B cell (primary cell): ENCODE data around the gene ANKLE1. TPM values are rescaled to one million over a fixed set of nuclear protein-coding genes. Genes with fewer than 3 reads are reported as not detected.

Experiments
- ATAC-seq: fragments of 200-7000 bp; cut with Tn5 transposase; one replicate; pipeline ENCODE4 v1.10.0; 2021; ENCODE audit warnings: low read depth, mild to moderate bottlenecking, moderate number of reproducible peaks, moderate library complexity
- CTCF ChIA-PET: fragments of 350-600 bp; sonication (Branson Sonifier 250); formaldehyde crosslinking; loops from one replicate; lab custom pipeline; 2021; ENCODE audit warnings: antibody characterized with exemption, inconsistent platforms; lab: Charles Lee
- POLR2A ChIA-PET: fragments of 350-600 bp; sonication (Branson Sonifier 250); formaldehyde crosslinking; loops from one replicate; lab custom pipeline; 2021; ENCODE audit warnings: antibody characterized with exemption; lab: Charles Lee
- DNase-seq: peaks from one replicate; pipeline ENCODE4 v3.0.0; 2013
- H2AFZ ChIP-seq: 2 replicates; pipeline ENCODE4 v1.6.1; 2012; ENCODE audit warnings: mild to moderate bottlenecking, low read depth, low read length; ENCODE audit not compliant: insufficient read depth, poor library complexity, severe bottlenecking
- H3K27ac ChIP-seq, 2 donors: 1 replicate in 1 of 2; 2 replicates in 1 of 2; pipeline ENCODE4 v1.5.1; 2012 to 2013; ENCODE audit warnings: low read length in 2 of 2, mild to moderate bottlenecking in 2 of 2, moderate library complexity in 1 of 2
- H3K27me3 ChIP-seq, 4 experiments: fragments of 200-600 bp in 1 of 4; sonication (generic) in 1 of 4; replicated peaks in 1 of 4; 1 replicate in 2 of 4; 2 replicates in 2 of 4; pipeline versions ENCODE4 v1.6.1 to v1.7.0; 2013 to 2016; ENCODE audit warnings: low read length in 3 of 4, mild to moderate bottlenecking in 2 of 4, mixed read lengths in 1 of 4, moderate library complexity in 1 of 4; ENCODE audit not compliant: insufficient read depth in 4 of 4, control insufficient read depth in 3 of 4; ENCODE audit errors: control extremely low read depth in 1 of 4
- H3K36me3 ChIP-seq, 2 experiments: replicated peaks in 1 of 2; 1 replicate in 1 of 2; 2 replicates in 1 of 2; pipeline versions ENCODE4 v1.6.1 to v1.7.1; 2013; ENCODE audit warnings: low read length in 1 of 2; ENCODE audit not compliant: insufficient read depth in 2 of 2, control insufficient read depth in 1 of 2; ENCODE audit errors: control extremely low read depth in 1 of 2, extremely low read depth in 1 of 2
- H3K4me1 ChIP-seq, 2 donors: fragments of 200-600 bp in 1 of 2; sonication (generic) in 1 of 2; 1 replicate in 1 of 2; 2 replicates in 1 of 2; pipeline versions ENCODE4 v1.5.1 to v1.6.1; 2013 to 2017; ENCODE audit warnings: low read length in 2 of 2; ENCODE audit not compliant: control insufficient read depth in 2 of 2, insufficient read depth in 2 of 2
- H3K4me2 ChIP-seq: replicated peaks from 2 replicates; pipeline ENCODE3; 2012; ENCODE audit warnings: mild to moderate bottlenecking, low read depth, low read length; ENCODE audit not compliant: poor library complexity, severe bottlenecking
- H3K4me3 ChIP-seq, 5 experiments: fragments of 200-600 bp in 1 of 5; sonication (generic) in 1 of 5; 1 replicate in 3 of 5; 2 replicates in 2 of 5; pipeline versions ENCODE4 v1.5.1 to v1.7.0; 2011 to 2016; ENCODE audit warnings: low read length in 4 of 5, mild to moderate bottlenecking in 4 of 5, low read depth in 2 of 5, control low read depth in 1 of 5, moderate library complexity in 1 of 5; ENCODE audit not compliant: insufficient read depth in 1 of 5; ENCODE audit errors: control extremely low read depth in 1 of 5, extremely low read depth in 1 of 5
- H3K79me2 ChIP-seq: fragments of 200-600 bp; sonication (generic); one replicate; pipeline ENCODE4 v1.6.0; 2016; ENCODE audit warnings: low read length; ENCODE audit not compliant: control insufficient read depth, insufficient read depth
- H3K9ac ChIP-seq: fragments of 200-600 bp; sonication (generic); 2 replicates; pipeline ENCODE4 v1.6.1; 2017; ENCODE audit warnings: mild to moderate bottlenecking, low read length, moderate library complexity
- H3K9me3 ChIP-seq, 3 donors: one replicate each; pipeline versions ENCODE4 v1.6.1 to v1.7.1; 2013; ENCODE audit warnings: low read length in 2 of 3; ENCODE audit not compliant: control insufficient read depth in 2 of 3, insufficient read depth in 1 of 3; ENCODE audit errors: control extremely low read depth in 1 of 3
- H4K20me1 ChIP-seq: 2 replicates; pipeline ENCODE4 v1.6.0; 2012; ENCODE audit warnings: mild to moderate bottlenecking, low read length; ENCODE audit not compliant: insufficient read depth, control insufficient read depth, poor library complexity, severe bottlenecking
- H3K27ac Mint-ChIP-seq: one replicate; pipeline ENCODE4 v1.8.0; 2021; ENCODE audit warnings: mixed read lengths
- H3K27me3 Mint-ChIP-seq: one replicate; pipeline ENCODE4 v1.8.0; 2021; ENCODE audit warnings: mixed read lengths
- H3K4me1 Mint-ChIP-seq: one replicate; pipeline ENCODE4 v1.8.0; 2021; ENCODE audit warnings: mixed read lengths
- H3K4me3 Mint-ChIP-seq: one replicate; pipeline ENCODE4 v1.8.0; 2021; ENCODE audit warnings: mixed read lengths
- H3K9me3 Mint-ChIP-seq: one replicate; pipeline ENCODE4 v1.8.0; 2022; ENCODE audit warnings: mixed read lengths; ENCODE audit not compliant: insufficient read depth
- EZH2 ChIP-seq: IDR thresholded peaks from 2 replicates; pipeline ENCODE4 v1.6.1; 2012; ENCODE audit warnings: borderline replicate concordance, low read depth, mild to moderate bottlenecking, moderate library complexity, low read length; ENCODE audit not compliant: insufficient read depth, poor library complexity, severe bottlenecking
- WGBS: methylation state at CpG from one replicate; pipeline ENCODE4 v1.1.5; 2013; ENCODE audit warnings: missing lambda C conversion rate; ENCODE audit not compliant: insufficient coverage; 5-methylcytosine and 5-hydroxymethylcytosine counted together
- intact Hi-C: fragments of 100-400 bp; cut with micrococcal nuclease; formaldehyde crosslinking; loops from one replicate; pipeline ENCODE4 v1.10.0; 2022
- polyA plus RNA-seq: library from polyadenylated mRNA; depleted of rRNA; stranded (reverse); fragments of >200 nt; gene quantifications from 2 replicates; pipeline ENCODE4 v1.2.3, GENCODE V29; 2012
- total RNA-seq, 2 donors: library from RNA; stranded (reverse); fragments of 120-200 nt in 1 of 2; gene quantifications; 1 replicate in 1 of 2; 2 replicates in 1 of 2; pipeline versions ENCODE4 v1.2.3 to v1.2.4, GENCODE V29; 2013 to 2022
- TF ChIP-seq, protein P1 (sequence below): fragments of 200-600 bp; IDR thresholded peaks from one replicate; pipeline ENCODE4 v1.8.0; 2022; ENCODE audit warnings: antibody characterized with exemption, mild to moderate bottlenecking

Gene ANKLE1
- total and polyA plus RNA-seq, 2 donors (not counting 1 experiment from before 2014, with no cell fraction given): 6.2 to 7.6 TPM

DNA sequence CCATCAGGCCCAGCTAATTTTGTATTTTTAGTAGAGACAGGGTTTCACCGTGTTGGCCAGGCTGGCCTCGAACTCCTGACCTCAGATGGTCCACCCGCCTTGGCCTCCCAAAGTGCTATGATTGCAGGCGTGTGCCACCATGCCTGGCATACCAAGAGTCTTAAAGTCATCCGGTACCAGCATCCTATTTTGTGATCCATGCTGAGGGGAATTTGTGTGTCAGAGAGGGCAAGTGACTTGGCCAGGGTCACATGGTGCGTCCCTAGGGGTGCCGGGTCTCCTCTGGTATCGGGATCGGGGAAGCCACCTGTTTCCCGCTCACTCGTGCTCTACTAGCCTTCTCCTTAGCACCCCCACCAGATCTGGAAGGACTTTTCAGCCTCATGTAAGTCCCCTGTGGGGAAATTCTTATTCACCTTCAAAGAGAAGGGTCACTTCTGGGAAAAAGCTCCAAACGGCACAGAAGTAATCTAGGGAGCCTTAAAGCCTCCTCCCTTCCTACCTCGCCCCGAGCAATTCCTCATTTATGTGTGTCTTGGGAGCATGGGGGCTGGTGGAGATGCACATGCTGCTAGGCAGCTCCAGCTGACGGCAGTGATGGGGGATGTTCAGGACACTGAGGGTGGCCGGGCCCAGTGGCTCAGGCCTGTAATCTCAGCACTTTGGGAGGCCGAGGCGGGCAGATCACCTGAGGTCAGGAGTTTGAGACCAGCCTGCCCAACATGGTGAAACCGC, 6.1 kb upstream of the ANKLE1 start:
- H3K27me3 ChIP-seq: no peaks in the 10 kb centered on the region
- H3K79me2 ChIP-seq: peaks cover 26% of the 10 kb centered on the region
- no peak overlapping the region for H3K4me2 ChIP-seq
- no peak overlapping the region for H3K27ac ChIP-seq
- Mint-ChIP-seq H3K27ac (no peak overlapping the region), H3K4me3 (no peak overlapping the region), H3K27me3 (no peaks in the 10 kb centered on the region), H3K4me1 (no peaks in the 10 kb centered on the region), H3K9me3 (no peaks in the 10 kb centered on the region)
- DNase-seq (no peak), ATAC-seq (no peak)
- no peaks in the 10 kb centered on the region for H4K20me1 ChIP-seq
- H2AFZ ChIP-seq: no peak overlapping the region
- H3K9ac ChIP-seq: no peak overlapping the region
- ChIA-PET POLR2A (no interaction called here), CTCF (no interaction called here)
- H3K36me3 ChIP-seq: peaks cover 0 to 60% of the 10 kb centered on the region in 2 experiments
- WGBS: 97% methylated on average over 17 of the region's 19 CpGs
- TF ChIP-seq, protein P1, sequence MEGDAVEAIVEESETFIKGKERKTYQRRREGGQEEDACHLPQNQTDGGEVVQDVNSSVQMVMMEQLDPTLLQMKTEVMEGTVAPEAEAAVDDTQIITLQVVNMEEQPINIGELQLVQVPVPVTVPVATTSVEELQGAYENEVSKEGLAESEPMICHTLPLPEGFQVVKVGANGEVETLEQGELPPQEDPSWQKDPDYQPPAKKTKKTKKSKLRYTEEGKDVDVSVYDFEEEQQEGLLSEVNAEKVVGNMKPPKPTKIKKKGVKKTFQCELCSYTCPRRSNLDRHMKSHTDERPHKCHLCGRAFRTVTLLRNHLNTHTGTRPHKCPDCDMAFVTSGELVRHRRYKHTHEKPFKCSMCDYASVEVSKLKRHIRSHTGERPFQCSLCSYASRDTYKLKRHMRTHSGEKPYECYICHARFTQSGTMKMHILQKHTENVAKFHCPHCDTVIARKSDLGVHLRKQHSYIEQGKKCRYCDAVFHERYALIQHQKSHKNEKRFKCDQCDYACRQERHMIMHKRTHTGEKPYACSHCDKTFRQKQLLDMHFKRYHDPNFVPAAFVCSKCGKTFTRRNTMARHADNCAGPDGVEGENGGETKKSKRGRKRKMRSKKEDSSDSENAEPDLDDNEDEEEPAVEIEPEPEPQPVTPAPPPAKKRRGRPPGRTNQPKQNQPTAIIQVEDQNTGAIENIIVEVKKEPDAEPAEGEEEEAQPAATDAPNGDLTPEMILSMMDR: no peak
- no peak for TF ChIP-seq EZH2
- intact Hi-C loops: no loop called here
- no peaks in the 10 kb centered on the region for H3K4me1 ChIP-seq
- H3K9me3 ChIP-seq: no peaks in the 10 kb centered on the region
- H3K4me3 ChIP-seq: no peak overlapping the region

- H3K4me3 ChIP-seq: no peak overlapping the region
- ATAC-seq (no peak), DNase-seq (no peak)
- Mint-ChIP-seq H3K27ac (no peak overlapping the region), H3K4me3 (no peak overlapping the region), H3K4me1 (peaks cover 8% of the 10 kb centered on the region), H3K27me3 (no peaks in the 10 kb centered on the region), H3K9me3 (no peaks in the 10 kb centered on the region)
- H4K20me1 ChIP-seq: no peaks in the 10 kb centered on the region
- peaks cover 8% of the 10 kb centered on the region for H3K79me2 ChIP-seq
- TF ChIP-seq, protein P1: no peak
- no peak for TF ChIP-seq EZH2
- no peaks in the 10 kb centered on the region for H3K9me3 ChIP-seq
- no peaks in the 10 kb centered on the region for H3K27me3 ChIP-seq
- CTCF ChIA-PET: interaction anchor here (0.6 to 5.9 kb wide), 7 partner anchors 13 to 492 kb away, joined by 3 to 52 read pairs (median 3); partner anchors contain the start of genes BABAM1, DDA1 and USHBP1
- H3K4me2 ChIP-seq: no peak overlapping the region
- no peak overlapping the region for H3K27ac ChIP-seq
- intact Hi-C loops: no loop called here
- no peak overlapping the region for H3K9ac ChIP-seq
- no peak overlapping the region for H2AFZ ChIP-seq
- POLR2A ChIA-PET: no interaction called here
- WGBS: no CpG with 5 or more reads among the region's 3 CpGs
- peaks cover 0 to 40% of the 10 kb centered on the region in 2 experiments for H3K36me3 ChIP-seq
- H3K4me1 ChIP-seq: peaks cover 5 to 21% of the 10 kb centered on the region in 2 donors
Measured at GRCh38 chr19:17279436-17279835, 2.3 kb upstream of the ANKLE1 start.
